Colonic mucosa (tissue), 4 donors: ENCODE data around the gene VWC2. TPM values are rescaled to one million over a fixed set of nuclear protein-coding genes. Genes with fewer than 3 reads are reported as not detected.

Experiments used
- DNase-seq: peaks from one replicate; pipeline ENCODE4 v3.0.0-alpha.2; 2020
- H3K27ac ChIP-seq: fragments of 200-600 bp; one replicate; pipeline ENCODE4 v1.8.0; 2021
- H3K27me3 ChIP-seq: fragments of 200-600 bp; one replicate; pipeline ENCODE4 v1.8.0; 2021
- H3K36me3 ChIP-seq: fragments of 200-600 bp; one replicate; pipeline ENCODE4 v1.8.0; 2021
- H3K4me1 ChIP-seq: fragments of 200-600 bp; one replicate; pipeline ENCODE4 v1.8.0; 2021; ENCODE audit warnings: mild to moderate bottlenecking
- H3K4me3 ChIP-seq: fragments of 200-600 bp; one replicate; pipeline ENCODE4 v1.8.0; 2021
- H3K9ac ChIP-seq, 2 donors: one replicate each; pipeline ENCODE4 v1.7.0; 2013; ENCODE audit warnings: control low read depth in 2 of 2, low read depth in 2 of 2, low read length in 2 of 2
- H3K9me3 ChIP-seq: fragments of 200-600 bp; one replicate; pipeline ENCODE4 v1.8.0; 2021
- CTCF ChIP-seq: fragments of 200-600 bp; IDR thresholded peaks from one replicate; pipeline ENCODE4 v1.8.0; 2022; ENCODE audit warnings: antibody characterized with exemption, mild to moderate bottlenecking
- intact Hi-C: fragments of 100-400 bp; cut with DNase I; formaldehyde crosslinking; loops from one replicate; pipeline ENCODE4 v1.14.1; 2022
- total RNA-seq, 2 donors: library from RNA; stranded (reverse); fragmentation: NEBNext Ultra II Directional in 1 of 2; extraction: Animal tissue kit (Norgen Biotek cat#: 25700) in 1 of 2; gene quantifications; one replicate each; pipeline ENCODE4 v1.2.1, GENCODE V29; 2021
- donor health status: healthy.
- donor health status: DM: no; HTN: no; CAD: no.
- donor health status: DM: no; HTN: no; CAD: no.

Gene VWC2
- total RNA-seq, 2 donors from 2014 or later: 0.08 to 0.10 TPM

- Histone ChIP-seq H3K4me3 (no peak overlapping the region), H3K9me3 (no peaks in the 10 kb centered on the region), H3K27me3 (no peaks in the 10 kb centered on the region), H3K36me3 (no peaks in the 10 kb centered on the region), H3K4me1 (no peaks in the 10 kb centered on the region), H3K27ac (no peak overlapping the region), H3K9ac (no peak overlapping the region)
- TF ChIP-seq CTCF: no peak
- intact Hi-C loops: no loop called here
- DNase-seq: no peak
Measured at GRCh38 chr7:49892481-49892880, 119.0 kb downstream of the VWC2 start.

- no peak overlapping the region for H3K27ac ChIP-seq
- H3K36me3 ChIP-seq: no peaks in the 10 kb centered on the region
- no peak for TF ChIP-seq CTCF
- no peaks in the 10 kb centered on the region for H3K9me3 ChIP-seq
- H3K4me1 ChIP-seq: no peaks in the 10 kb centered on the region
- no peak overlapping the region for H3K9ac ChIP-seq
- DNase-seq: no peak
- no peaks in the 10 kb centered on the region for H3K27me3 ChIP-seq
- intact Hi-C loops: no loop called here
- no peak overlapping the region for H3K4me3 ChIP-seq
Measured at GRCh38 chr7:49893131-49893530, 119.7 kb downstream of the VWC2 start.

- Histone ChIP-seq H3K4me3 (no peak overlapping the region), H3K27ac (no peak overlapping the region), H3K36me3 (no peaks in the 10 kb centered on the region), H3K4me1 (no peaks in the 10 kb centered on the region), H3K27me3 (no peaks in the 10 kb centered on the region), H3K9me3 (no peaks in the 10 kb centered on the region), H3K9ac (no peak overlapping the region)
- no peak for DNase-seq
- TF ChIP-seq CTCF: no peak
- intact Hi-C loops: no loop called here
Measured at GRCh38 chr7:49894543-49894942, 121.1 kb downstream of the VWC2 start.

- intact Hi-C loops: no loop called here
- Histone ChIP-seq H3K27me3 (no peaks in the 10 kb centered on the region), H3K9ac (no peak overlapping the region), H3K9me3 (no peaks in the 10 kb centered on the region), H3K27ac (no peak overlapping the region), H3K36me3 (no peaks in the 10 kb centered on the region), H3K4me1 (no peaks in the 10 kb centered on the region), H3K4me3 (no peak overlapping the region)
- no peak for TF ChIP-seq CTCF
- no peak for DNase-seq
Measured at GRCh38 chr7:49911909-49912308, 138.5 kb downstream of the VWC2 start.

GRCh38 chr7:49926720-49927119 is 153.3 kb downstream of the VWC2 start:
- DNase-seq: no peak
- H3K9me3 ChIP-seq: no peaks in the 10 kb centered on the region
- intact Hi-C loops: no loop called here

More at GRCh38 chr7:49926720-49927119, 153.3 kb downstream of the VWC2 start:
- H3K27me3 ChIP-seq: no peaks in the 10 kb centered on the region
- no peak overlapping the region for H3K9ac ChIP-seq
- no peak overlapping the region for H3K4me3 ChIP-seq
- TF ChIP-seq CTCF: no peak
- H3K4me1 ChIP-seq: no peaks in the 10 kb centered on the region
- no peaks in the 10 kb centered on the region for H3K36me3 ChIP-seq
- H3K27ac ChIP-seq: no peak overlapping the region
